Urothelium cell line (cell line): ENCODE results near the gene CCDC91.
A peak's percentile ranks its signal among the peaks of the same experiment; 100 is the strongest.
"Not testable (repeated sequence)": the region's sequence is repeated elsewhere in the genome, so short reads cannot be mapped to it uniquely, and the experiment has no call there.

Experiments used
- DNase-seq: peaks from one replicate; pipeline ENCODE4 v3.0.0; 2011; ENCODE audit warnings: low spot score, mixed read lengths
- FAIRE-seq: peaks from 2 replicates; lab custom pipeline; 2011; peaks lifted over from hg19 to GRCh38; lab: Jason Lieb, UNC

The CCDC91 gene

DNA sequence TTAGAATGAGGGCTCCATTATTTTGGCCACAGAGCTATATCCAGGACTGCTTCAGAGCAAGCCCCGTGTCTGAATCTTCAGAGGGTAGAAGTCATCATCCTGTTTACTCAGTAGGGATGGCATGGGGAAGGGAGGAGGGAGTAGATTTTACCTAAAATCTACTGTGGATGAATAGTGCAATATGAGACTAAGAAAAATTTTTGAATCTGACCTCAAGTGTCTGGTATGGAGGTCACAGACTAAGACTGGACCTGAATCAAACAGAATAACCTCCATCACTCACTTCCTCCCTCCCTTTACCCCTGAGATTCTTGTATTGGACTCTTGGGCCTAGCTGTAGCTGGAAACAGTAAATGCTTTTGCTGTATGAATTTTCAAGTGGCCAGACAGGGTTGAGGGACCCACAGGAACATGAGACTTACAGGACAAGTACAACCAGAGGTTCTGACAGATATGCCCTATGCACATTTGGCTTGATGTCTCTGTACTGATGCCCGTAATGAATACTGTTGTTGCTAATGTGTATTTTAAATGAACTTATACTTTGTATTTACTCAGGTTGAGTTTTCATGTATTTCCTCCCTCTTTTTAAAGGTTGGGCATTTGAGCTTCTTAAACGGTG is 78.5 kb downstream of the CCDC91 start:
- DNase-seq: no peak
- no peak for FAIRE-seq

DNA sequence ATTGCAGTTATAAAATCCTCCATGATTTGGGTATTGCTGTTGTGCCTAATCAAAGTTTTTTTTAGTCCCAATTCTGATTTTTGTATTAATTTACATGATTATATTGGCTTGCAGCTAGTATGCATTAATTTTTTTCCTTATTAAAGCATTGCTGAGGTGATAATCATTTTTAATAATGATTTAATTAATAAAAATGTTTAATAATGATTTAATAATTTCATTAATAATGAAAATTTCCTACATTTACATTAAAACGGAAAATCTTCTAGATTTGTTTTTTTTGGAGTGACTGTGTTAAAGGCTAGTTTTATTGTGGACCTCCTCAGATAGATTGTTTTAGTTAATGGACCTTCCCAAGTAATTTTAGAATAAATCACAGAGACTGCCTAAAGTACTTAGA is 79.6 kb downstream of the CCDC91 start:
- no peak for DNase-seq
- no peak for FAIRE-seq

DNA sequence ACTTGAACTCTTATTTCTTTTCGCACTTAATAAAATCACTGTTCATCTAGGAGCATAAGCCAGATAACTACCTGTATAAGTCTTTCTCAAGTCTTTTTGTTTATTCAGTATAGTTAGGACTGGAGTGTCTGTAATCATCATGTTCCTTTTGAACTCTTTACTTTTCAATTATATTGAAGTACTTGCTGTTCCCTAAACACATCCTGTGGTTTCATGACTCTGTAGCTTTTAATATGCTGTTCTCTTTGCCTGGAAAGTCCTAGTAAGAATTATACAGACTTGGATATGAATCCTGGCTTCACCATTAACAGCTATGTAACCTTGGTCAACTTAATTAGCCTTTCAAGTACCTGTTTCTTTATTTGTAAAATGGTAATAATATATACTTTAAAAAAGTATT is 88.2 kb downstream of the CCDC91 start:
- no peak for FAIRE-seq

DNA sequence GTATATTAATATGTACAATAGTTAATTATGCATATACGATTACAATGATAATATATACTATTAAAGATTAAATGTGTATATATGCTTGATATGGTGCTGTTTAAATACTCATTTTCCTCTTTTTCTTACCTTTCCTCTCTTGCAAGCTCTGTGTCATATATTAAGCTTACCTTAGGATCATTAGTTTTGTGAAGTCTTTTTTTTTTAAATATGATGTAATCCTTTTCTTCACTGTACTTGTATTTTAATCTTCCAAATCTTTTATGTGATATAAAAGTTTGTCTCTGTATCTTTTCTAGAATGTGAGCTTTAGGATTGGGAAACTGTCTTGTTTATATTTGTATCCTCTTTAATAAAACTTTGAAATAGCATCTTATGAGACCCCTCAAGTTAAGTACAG is 88.7 kb downstream of the CCDC91 start:
- DNase-seq (no peak), FAIRE-seq (no peak)

More for the DNA sequence above, 88.2 kb downstream of the CCDC91 start:
- DNase-seq: no peak

DNA sequence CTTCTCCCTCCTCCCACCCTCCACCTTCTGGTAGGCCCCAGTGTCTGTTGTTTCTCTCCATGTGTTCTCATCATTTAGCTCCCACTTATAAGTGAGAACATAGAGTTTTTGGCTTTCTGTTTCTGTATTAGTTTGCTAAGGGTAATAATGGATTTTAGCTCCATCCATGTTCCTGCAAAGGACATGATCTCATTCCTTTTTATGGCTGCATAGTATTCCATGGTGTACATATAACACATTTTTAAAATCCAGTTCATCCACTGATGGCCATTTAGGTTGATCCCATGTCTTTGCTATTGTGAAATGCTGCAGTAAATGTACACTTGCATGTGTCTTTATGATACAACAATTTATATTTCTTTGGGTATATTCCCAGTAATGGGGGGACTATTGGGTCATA is 96.1 kb downstream of the CCDC91 start:
- FAIRE-seq: no peak
- DNase-seq: no peak

DNA sequence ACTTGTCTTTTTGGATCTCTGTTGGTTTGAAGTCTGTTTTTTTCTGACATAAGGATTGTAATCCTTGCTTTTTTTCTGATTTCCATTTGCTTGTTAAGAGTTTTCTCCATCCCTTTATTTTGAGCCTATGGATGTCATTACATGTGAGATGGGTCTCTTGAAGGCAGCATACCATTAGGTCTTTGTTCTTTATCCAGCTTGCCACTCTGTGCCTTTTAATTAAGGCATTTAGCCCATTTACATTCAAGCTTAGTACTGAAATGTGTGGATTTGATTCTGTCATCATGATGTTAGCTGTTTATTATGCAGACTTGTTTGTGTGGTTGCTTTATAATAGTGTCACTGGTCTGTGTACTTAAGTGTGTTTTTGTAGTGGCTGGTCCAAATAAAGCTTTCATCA is 100.0 kb downstream of the CCDC91 start:
- FAIRE-seq (no peak), DNase-seq (no peak)

DNA sequence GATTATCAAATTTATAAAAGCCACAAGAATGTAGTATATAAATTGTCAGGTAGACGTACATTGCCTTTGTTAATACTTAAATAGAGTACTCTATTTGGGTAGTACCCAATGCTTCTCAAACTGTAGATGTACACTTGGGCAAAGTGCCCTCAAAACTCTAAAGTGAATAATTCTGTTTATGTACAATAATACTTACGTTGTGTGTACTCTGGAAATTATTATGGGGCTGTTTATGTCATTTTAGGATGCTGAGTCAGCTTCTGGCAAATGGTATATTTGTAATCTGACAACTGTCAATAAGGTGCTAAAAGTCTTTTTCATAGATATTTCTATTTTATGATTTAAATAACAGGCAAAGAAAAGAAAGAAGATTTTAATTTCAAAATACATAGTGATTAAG is 102.4 kb downstream of the CCDC91 start:
- no peak for DNase-seq
- no peak for FAIRE-seq

DNA sequence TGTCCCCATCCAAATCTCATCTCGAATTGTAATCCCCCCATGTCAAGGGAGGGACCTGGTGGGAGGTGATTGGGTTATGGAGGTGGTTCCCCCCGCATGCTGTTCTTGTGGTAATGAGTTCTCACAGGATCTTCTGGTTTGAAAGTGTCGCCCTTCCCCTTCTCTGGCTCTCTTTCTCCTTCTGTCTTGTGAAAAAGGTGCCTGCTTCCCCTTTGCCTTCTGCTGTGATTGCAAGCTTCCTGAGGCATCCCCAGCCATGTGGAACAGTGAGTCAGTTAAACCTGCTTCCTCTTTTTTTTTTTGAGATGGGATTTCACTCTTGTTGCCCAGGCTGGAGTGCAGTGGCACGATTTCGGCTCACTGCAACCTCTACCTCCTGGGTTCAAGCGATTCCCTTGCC is 104.0 kb downstream of the CCDC91 start:
- FAIRE-seq (no peak), DNase-seq (no peak)

DNA sequence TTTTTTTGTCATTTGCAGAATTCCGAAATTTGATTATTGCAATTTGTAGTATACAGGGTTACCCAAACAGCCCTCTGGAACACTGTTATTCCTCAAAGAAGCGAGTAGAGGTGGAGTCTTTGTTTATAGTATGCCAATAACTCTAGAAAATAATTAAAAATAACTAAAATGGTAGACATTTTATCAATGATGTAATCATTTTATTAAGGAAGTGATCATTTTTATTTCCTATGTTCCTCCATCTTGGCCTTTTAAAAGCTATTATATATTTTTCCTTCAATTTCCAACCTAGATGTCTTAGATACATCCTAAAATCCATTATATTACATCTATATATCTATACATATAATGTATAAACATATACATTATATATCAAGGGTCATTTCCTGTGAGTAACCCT is 106.0 kb downstream of the CCDC91 start:
- DNase-seq (no peak), FAIRE-seq (no peak)

DNA sequence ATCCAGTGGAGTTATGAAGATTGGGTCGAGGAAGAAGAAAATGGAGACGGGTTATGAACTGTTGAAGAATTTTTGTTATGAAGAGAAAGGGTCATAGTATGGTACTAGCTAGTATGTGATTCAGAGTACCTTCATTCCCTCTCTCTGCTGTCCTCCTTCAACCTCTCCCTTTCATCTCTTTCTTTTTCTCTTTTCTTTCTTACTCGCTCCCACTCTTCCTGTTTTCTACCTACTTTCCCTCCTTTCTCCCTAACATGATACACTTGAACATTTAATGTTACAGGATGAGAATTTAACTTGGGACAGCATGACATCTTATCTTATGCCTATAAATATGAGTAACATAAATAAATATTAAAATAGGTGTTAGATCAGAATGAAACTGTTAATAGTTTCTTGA is 112.9 kb downstream of the CCDC91 start:
- DNase-seq (no peak), FAIRE-seq (no peak)

DNA sequence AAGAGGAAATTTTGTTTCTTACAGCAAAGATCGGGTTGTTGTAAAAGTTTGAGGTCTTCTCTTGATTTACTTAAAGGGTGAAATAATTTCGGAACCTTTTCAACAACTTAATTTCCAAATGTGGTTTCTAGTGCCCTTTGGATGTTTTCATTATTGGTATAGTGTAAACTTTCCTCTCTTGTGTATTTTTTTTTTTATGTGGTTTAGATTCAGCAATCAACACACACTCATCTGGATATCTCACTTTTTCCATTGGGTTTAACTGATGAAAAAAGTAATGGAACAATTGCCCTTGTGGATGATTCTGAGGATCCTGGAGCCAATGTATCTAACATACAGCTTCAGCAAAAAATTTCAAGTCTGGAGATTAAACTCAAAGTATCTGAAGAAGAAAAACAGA is 116.3 kb downstream of the CCDC91 start:
- DNase-seq: no peak
- no peak for FAIRE-seq

DNA sequence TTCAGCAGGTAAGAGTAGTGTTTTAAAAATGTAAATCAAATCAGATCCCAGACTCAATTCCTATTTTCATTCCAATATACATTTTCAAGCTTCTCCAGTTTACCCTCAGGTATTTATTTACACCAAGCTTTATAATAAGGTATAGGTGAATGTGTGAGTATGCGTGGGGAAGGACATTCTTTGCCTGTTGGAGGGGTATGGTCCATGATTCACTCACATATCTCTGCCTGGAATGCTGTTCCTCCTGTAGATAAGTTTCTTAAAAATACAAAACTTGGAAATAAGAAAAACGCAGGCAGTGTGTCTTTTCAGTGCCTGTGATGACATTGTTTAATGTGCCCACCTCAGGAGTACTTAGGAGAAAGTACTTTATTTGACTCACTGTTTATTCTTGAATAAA is 118.6 kb downstream of the CCDC91 start:
- FAIRE-seq: no peak
- DNase-seq: no peak

DNA sequence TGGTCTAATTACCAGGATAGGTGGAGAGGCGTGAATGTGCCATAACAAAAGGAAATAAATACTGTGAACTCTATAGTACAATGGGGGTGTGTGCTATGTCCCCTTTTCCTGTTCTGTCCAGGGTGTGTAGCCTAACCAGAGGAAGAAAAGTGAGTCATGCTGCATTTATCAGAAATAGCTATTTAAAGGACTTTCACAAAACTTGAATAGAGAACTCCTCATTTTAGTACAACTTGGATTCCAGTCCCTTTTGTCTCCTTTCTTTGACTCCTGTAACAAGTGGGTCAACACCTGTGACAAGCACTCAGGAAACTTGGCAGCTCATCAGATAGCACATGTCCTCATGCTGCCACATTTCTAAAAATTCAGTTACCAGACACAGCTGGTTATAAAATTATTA is 123.4 kb downstream of the CCDC91 start:
- DNase-seq (peak; percentile 5), FAIRE-seq (no peak)

DNA sequence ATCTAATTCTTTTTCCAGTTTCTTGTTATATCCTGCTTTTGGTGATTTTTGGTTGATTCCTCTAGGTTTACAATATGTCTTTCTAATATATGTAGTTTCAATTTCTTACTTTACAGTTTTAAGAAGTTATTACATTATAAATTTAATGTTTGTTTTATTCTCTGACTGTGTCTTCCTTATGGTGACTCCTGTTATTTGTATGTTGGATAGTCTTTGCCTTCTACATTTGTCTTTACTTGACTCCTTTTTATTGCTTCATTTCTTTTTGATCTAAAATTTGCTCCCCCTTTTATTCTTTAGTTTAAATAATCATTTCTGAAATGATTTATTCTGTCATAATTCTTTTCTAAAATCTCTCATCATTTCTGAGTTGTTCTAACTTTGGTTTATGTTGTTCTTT is 125.8 kb downstream of the CCDC91 start:
- no peak for FAIRE-seq
- DNase-seq: no peak

DNA sequence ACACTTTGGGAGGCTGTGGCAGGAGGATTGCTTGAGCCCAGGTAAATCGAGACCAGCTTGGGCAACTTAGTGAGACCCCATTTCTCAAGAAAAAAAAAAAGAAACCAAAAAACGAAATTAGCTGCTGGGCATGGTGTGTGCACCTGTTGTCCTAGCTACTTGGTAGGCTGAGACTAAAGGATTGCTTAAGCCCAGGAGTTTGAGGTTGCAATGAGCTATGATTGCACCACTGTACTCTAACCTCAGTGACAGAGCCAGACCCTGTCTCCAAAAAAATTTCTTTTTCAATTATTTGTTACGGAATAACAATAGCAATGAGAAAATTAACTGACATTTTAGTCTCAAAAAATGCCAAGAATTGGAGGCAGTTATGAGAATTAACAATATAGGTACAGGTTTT is 128.0 kb downstream of the CCDC91 start:
- FAIRE-seq: no peak
- no peak for DNase-seq

DNA sequence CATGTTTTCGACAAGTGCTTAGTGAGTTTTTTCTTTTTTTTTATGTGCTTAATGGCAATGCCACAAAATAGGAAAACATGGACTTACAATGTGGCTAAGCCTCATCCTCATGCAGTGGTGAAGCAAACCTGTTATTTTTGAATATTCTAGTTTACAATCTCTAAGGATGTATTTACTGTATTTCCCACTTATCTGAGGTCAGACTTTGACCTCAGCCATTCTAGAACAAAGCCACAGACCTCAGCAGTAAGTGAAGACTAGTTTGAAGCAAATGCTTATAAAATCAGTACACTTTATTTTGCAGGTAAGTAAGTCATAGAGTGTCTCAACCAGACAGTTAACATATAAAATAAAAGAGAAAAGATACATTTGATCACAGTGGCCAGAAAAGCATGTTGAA is 130.1 kb downstream of the CCDC91 start:
- DNase-seq (no peak), FAIRE-seq (no peak)

DNA sequence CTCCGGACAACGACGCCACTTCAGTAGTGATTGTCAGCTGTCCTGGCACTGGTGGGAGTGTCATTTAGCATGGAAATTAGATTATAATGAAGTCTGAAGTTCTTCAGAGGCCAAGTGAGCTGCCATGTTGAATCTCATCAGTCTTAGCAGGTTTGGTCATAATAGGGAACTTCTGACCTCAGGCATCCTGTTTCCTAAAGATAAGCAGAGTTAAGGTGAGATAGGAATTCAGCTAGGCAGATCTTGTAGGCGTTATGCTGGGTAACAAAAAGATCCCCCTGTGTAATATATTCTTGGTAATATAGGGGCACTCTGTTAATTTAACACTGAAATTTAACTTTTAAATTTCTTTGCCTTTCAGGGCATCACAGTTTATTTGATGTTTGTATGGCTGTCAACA is 137.5 kb downstream of the CCDC91 start:
- no peak for FAIRE-seq
- no peak for DNase-seq

DNA sequence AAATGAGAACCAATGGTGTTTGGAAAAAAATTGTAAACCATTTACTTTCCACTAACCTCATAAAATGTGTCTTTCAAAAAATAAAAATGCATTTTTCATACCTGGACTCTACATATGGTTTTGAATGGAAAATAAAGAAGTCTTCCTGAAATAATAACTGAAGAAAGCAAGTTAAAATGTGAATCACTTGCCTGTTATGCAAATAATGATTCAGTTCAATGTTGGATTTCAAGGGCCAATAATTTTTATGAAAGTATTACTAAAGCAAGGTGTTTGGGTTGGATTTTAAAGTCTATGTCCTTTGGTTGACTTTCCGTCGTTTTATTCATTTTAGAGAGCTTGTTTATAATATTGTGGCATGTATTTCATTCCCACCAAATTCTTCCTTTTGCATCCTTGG is 138.7 kb downstream of the CCDC91 start:
- FAIRE-seq (no peak), DNase-seq (no peak)

DNA sequence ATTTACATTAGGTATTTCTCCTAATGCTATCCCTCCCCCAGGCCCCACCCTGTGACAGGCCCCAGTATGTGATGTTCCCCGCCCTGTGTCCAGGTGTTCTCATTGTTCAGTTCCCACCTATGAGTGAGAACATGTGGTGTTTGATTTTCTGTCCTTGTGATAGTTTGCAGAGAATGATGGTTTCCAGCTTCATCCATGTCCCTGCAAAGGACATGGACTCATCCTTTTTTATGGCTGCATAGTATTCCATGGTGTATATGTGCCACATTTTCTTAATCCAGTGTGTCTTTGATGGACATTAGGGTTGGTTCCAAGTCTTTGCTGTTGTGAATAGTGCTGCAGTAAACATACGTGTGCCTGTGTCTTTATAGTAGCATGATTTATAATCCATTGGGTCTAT is 139.5 kb downstream of the CCDC91 start:
- not testable (repeated sequence) for DNase-seq, FAIRE-seq

DNA sequence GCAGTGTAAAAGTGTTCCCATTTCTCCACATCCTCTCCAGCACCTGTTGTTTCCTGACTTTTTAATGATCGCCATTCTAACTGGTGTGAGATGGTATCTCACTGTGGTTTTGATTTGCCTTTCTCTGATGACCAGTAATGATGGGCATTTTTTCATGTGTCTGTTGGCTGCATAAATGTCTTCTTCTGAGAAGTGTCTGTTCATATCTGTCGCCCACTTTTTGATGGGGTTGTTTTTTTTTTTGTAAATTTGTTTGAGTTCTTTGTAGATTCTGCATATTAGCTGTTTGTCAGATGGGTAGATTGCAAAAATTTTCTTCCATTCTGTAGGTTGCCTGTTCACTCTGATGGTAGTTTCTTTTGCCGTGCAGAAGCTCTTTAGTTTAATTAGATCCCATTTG is 140.0 kb downstream of the CCDC91 start:
- FAIRE-seq: not testable (repeated sequence)

DNA sequence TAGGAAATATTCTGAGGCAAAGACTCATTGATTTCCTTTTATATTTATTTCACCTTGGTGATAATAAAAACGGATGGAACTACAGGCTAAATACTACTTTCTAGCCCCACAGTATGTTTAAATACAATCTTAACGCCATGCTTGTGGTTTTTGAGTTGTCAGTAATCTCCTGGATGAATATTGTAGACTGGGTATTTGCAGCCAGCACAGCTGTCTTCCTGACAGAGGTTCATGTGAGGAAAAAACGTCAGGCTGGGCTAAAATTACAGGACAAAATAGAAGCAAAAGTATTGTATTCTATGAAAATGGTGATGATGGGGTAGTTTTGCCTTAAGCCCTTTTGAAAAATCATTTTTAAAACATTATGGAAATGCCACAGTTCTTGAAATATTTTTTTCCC is 140.9 kb downstream of the CCDC91 start:
- no peak for DNase-seq
- FAIRE-seq: no peak

More for the DNA sequence above, 140.0 kb downstream of the CCDC91 start:
- DNase-seq: not testable (repeated sequence)

DNA sequence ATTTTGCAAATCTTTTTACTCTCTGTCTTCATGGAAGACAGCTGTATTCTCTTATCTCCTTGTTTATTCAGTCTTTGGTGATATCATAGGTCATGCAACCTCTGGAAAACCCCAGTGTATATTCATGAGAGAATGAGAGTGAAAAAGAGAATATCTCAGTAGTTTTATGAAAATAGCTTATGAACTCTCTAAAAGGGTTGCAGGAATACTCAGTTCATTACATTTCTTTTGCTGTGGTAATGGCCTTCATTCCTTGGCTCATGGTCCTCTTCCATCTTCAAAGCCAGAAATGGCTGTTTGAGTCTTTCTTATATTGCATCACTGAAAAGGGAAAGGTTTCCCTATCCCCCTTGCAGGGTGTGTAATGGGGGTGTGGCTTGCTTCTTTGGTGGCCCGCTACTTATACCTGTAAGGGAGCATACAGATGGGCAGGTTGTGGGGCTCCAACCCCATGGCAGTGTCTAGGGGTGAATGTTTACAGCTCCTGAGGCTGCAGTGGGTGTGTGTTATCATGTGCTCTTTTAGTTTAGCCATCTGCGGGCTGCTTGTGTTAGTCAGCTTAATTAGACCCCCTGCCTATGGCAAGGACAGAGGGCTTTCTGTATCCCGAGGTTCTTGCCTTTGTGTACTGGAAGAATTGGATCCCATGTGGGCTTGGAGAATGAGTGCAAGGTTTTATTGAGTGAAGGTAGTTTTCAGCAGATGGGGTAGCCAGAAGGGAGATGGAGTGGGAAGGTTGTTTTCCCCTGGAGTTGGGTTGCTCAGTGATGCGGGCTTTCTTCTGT is 150.2 kb downstream of the CCDC91 start:
- FAIRE-seq: no peak

DNA sequence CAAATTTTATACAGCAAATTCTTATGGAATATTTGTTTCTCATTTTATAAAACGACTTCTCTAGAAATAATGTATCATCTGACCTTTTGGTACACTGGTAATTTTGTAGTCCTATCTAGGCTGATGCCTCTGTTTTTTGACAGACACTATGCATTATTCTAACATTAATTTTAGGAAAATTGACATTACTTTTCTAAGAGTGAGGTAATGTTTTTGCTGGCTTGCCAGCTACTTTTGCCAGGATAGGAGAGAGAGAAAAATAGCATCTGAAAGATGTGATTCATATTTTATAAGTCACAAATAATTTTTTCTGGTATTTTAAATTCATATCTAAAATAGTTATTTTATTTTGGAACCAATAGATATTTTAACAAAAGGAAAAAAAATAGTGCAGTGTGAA is 153.5 kb downstream of the CCDC91 start:
- FAIRE-seq (no peak), DNase-seq (no peak)

More for the DNA sequence above, 150.2 kb downstream of the CCDC91 start:
- no peak for DNase-seq
